Jurkat, Clone E6-1 (cell line): ENCODE measurements around the gene HTRA1.

Experiments
- DNase-seq: peaks from one replicate; pipeline ENCODE4 v3.0.0-alpha.2; 2011; ENCODE audit warnings: low read depth, low spot score
- H3K4me3 ChIP-seq: 2 replicates; pipeline ENCODE4 v1.5.1; 2011; ENCODE audit warnings: mild to moderate bottlenecking, low read length, control low read depth, moderate library complexity

The HTRA1 gene

DNA sequence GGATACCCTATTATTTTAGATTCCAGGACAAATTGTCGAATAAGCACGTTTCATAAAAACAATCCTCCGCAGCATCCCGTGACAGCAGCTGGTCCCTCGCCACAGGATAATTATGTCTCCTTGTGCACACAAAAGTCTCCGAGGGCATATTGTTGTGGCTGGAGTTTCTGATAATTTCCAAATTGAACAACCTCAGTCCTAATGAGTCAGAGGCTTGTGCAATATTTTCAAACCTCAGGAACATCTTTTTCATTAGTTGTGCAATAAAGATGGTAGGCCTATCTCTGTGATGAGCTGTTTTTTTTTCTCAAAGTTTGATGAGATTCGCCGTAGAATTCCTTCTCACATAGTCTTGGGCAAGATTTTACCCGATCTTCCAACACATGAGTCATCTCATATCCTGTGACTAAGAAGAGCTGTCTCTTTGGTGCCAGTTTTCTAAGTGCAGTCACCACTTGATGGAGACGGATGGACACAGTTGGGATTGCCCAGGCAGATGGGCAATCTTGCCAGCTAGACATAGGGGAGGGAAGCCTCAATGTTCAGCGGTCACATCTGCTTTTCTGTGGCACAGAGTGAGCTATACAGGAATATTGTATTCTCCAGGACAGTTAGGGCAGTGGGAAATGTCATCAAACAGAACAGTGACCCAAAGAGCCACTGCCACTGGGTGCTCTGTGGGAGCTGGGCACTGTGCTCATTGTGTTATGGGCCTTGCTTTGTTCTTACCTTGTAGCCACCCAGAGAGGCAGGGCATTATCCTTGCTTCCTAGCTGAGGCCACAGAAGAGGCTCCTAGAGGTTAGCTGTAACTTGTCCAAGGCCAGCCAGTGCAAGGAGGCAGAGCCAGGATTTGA, 7.8 kb downstream of the HTRA1 start:
- DNase-seq: no peak

DNA sequence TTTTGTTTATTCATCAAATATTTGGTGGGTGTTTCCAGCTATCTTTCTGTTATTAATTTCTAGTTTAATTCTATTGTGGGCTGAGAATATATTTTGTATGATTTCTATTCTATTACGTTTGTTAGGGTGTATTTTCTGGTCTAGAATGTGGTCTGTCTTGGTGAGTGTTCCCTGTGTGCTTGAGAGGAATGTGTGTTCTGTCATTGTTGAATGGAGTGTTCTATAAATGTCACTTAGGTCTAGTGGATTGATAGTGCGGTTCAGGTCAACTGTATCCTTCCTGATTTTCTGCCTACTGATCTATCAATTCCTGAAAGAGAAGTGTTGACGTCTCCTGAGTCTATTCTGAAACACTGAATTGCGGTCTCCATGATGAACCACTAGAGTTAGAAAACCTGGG, 8.5 kb downstream of the HTRA1 start:
- no peak for DNase-seq
- no peak overlapping the region for H3K4me3 ChIP-seq

More for the DNA sequence above, 7.8 kb downstream of the HTRA1 start:
- no peak overlapping the region for H3K4me3 ChIP-seq

DNA sequence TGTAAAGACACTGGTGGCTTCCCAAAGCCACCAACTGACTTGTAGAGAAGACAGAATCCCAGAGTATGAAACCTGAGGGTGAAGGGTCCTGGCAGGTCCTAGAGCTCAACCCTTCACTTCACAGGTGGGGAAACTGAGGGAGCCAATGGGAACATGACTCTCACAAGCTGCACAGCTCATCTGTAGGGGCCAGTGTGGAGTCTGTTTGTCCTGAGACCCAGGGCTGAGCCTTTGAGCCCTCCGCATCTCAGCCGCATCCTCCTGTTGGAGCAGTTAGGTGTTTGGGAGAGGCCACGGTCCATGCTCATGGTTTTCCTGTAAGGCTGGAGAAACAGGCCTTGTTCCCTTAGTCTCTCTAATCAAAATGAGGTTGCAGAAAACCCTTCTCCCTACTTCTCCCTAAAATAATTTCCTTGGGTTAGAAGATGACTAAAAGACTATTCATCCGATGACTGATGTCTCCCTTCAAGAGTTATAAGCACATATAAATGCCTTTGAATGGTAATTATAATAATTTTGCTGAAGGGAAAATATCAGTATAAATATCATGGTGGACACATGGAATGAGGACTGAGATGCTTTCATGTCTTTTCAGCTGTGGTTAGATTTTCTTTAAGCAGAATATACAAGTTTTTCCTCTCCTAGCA, 10.3 kb downstream of the HTRA1 start:
- no peak overlapping the region for H3K4me3 ChIP-seq
- DNase-seq: no peak

DNA sequence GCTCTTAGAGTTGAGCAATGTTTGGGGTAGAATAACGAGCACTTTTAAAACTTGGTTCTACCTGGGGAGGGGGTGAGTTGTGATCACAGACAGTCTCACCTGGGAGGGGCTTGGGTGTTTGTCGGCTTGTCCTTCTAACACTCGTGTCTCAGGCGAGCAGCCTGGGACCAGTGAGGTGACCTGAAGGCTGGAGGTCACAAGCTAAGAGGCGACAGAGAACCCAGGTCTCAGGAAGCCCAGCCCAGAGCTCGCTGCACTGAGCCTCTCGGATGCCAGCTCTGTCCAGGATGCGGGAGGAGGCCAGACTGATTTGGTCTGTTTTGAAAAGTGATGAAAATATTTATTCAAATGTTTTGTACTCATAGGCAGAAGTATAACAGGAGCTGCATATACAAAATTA, 11.8 kb downstream of the HTRA1 start:
- no peak for DNase-seq
- H3K4me3 ChIP-seq: no peak overlapping the region

DNA sequence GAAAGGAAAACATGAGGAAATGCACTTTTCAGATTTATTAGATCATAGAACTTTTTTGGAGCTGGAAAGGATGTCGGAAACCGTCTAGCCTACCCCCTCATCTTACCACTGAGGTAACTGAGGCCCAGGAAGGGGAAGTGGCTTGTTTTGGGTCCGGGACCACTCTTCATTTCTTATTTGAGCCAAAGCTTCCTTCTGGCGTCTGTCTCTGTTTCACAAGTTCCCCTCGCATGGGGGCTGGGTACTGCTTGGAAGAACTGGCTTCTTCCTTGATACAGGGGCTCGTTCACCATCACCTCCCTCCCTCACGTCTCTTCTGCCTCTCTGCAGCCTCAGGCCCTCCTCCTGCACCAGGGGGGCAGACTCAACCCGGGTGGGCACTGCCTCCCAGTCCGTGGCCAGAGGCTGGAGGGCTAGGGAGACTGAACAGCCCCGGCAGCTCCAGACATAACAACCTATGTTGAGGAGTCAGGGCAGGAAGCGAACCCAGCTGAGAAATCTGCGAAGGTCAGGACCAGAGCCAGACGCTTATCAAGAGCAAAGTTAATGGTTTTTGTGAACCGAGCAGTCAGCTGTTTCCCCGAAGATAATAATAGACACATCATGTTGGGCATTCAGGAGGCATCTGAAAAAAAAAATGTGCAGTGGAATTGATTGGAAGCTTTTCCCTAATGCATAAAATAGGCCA, 12.9 kb downstream of the HTRA1 start:
- no peak for DNase-seq

DNA sequence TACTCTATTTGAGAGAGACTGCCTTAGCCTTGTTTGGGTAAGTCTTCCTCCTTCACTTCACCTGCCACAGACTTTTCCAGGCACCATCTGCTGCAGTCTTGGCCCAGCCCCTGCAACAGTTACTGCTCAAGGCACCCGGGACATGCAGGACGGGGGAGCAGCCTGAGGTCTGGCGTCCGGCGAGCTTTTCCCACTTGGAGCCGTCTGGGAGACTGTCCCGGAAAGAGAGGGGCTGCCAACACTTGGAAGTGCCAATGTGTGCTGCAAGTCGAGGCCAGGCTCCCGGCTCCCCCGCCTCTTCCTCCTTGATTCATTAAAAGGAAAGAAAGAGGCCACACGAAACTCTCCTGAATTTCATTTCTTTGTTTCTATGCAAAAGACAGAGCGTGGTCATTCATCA, 13.7 kb downstream of the HTRA1 start:
- DNase-seq: no peak

More for the DNA sequence above, 12.9 kb downstream of the HTRA1 start:
- no peak overlapping the region for H3K4me3 ChIP-seq

DNA sequence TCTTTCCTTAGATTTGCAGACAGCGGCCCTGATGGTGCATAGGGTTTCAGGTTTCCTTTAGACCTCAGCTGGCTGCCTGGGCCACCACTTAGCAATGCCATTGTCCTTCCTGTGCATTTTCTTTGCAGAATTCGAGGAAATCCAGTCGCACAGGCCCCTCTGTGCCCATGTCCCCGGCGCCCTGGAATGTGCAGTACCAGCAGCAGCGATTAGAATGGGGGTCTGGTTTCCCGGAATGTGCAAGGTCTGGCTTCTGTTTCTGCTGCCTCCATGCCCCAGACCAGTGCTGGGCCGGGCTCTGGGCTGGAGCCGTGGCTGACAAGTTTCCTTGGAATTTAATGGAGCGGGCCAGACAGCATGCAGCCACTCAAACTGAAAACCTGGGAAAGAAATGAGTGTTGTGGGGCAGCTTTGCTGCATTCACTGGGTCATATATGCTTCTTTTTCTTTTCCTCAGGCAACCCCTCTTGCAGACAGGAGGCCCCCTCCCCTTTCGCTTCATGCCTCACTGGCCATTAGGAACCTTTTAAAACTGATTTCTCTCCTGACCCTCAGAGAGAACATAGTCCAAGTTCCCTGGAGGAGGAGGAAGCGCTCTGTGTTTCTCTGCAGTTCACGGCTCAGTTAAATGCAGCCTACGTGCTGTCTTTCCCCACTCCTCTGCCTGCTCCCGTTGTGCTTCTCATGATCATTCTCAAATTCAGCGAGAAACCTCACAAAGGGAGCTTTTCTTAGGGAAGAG, 14.4 kb downstream of the HTRA1 start:
- H3K4me3 ChIP-seq: no peak overlapping the region
- no peak for DNase-seq

More for the DNA sequence above, 13.7 kb downstream of the HTRA1 start:
- no peak overlapping the region for H3K4me3 ChIP-seq

DNA sequence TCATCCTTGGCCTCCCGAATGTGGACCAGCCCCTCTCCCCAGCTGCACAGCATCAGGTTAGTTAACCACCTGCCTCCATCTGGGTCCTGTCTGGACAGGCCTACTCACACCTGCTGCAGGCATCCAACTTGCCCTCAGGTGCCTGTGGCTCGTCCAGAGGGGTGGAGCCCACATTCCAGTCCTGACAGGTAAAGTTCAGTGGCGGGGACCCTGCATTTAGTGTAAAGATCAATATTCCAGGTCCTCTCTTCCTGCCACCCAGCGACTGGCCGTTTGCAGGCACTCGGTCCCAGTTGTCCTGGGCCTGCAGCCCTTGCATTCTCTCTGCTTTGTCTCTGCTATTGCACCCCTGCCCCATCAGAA, 15.0 kb downstream of the HTRA1 start:
- no peak for DNase-seq
- no peak overlapping the region for H3K4me3 ChIP-seq

DNA sequence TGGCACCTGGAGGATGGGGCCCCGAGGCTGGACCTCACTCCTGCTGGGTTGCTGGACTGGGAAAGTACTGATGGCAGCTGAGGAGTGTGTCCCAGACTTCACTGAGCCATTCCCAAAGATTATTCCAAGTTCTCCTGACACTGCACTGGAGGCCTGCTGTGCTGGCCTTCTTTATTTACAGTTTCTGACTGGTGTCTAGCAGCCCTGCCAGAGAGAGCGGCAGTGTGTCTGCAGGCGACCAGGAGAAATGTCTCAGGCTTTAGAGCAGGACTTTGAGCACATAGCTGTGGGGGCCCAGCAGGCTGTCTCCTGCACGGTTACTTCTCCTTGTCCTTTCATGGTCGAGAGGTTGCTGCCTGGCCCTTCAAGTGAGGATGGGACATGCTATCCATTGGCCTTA, 16.1 kb downstream of the HTRA1 start:
- DNase-seq: no peak
- no peak overlapping the region for H3K4me3 ChIP-seq

DNA sequence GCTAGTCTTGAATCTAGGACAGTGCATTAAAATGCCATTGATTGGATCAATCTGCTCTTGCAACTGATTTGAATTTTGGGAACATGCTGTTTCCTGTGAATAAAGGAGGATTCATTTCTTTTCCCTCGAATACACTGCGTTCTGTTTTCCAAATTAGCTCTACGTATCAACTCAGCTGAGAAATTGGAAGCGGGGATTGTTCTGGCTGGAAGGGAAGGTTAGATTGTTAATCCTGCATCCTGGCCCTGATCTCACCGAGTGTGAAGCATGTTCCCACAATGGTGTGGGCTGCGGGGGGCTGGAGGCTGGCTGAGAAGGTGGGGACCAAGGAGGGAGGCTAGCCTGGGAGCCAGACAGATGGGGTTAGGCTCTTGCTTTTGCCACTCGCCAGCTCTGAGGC, 17.6 kb downstream of the HTRA1 start:
- no peak for DNase-seq
- no peak overlapping the region for H3K4me3 ChIP-seq

DNA sequence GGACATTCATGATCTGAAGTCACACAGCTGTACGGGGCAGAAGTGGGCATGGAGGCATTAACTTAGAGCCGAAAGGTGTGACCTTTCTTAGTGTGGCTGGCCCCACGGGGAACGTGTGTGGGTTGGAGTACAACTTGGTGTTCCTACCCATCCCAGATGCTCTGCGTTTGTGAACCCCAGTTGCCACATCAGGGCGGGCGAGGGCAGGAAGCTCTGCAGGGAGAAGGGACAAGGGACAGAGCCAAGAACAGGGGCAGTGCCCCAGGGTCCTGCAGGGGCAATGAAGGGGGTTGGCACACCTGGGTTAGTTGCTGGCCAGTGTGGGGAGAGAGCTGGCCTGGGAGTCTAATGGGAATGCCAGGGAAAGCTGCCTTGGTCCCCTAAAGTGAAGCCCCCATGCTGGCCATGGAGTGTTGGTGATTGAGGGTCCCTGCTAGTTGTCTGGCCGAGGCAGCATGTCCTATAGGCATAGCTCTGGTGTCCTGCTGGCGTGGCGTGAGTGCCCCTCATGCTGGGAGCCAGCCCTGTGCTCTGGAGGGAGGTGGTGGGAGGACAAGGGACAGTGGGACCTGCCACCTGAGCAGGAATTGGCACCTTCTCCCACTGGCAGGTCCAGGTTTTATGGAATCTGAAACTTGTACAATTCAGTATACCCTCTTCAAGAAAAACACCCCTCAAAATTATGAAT, 18.9 kb downstream of the HTRA1 start:
- H3K4me3 ChIP-seq: no peak overlapping the region
- no peak for DNase-seq

DNA sequence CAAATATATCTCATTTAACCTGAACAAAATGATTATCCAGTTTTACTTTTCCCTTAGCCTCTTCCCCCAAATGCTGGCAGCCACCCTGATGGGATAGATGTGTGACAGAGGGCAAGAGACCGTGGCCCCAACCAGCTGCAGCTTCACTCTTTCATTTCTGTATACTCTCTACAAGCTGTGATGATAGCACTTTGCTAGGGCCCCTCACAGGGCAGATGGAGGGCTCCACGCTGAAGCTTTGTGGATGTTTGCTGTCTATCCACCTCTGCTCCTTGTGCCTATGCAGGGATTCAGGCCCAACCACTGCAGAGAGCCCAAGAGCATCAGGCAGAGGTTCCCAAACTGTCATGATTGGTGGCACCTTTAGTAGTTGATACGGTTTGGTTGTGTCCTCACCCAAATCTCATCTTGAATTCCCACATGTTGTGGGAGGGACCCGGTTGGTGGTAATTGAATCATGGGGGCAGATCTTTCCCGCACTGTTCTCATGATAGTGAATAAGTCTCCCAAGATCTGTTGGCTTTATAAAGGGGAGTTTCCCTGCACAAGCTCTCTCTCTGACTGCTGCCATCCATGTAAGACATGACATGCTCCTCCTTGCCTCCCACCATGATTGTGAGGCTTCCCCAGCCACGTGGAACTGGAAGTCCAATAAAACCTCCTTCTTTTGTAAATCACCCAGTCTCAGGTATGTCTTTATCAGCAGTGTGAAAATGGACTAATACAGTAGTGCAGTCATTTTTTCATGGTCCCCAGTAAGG, 20.1 kb downstream of the HTRA1 start:
- no peak for DNase-seq

DNA sequence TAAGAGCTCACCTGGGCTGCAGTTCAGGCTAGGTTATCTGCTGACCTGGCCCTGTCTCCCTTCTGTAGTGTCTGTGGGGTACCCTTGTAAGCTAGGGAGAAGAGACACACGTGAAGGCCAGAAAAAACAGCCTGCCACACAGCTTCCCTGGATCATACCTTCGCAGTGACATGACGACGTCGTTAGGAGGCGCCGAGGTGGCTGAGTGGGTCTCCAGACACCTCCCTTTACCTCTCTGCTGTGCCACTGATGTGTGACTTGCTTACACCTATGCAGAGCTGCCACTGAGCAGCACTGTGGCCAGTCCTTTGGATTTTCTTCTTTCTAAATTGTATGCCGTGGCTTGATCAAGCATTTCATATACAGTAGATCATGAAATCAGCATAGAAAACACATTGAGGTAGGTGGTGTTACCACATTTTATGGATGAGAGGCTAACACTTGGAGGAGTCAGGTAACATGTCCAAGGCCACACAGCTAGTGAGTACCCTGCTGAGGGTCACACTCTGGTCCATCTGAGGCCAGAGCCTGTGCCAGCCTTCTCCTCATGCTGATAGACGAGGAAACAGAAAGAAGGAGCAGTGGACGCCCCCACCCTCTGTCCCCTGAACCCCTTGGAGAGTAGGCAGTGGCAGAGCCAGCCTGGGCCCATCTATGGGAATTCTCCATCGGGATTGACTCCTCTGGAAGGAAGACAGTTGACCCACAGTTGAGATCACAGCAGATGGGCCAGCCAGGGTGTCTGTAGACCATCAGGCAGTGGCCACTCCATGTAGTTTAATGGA, 23.1 kb downstream of the HTRA1 start:
- no peak for DNase-seq
- no peak overlapping the region for H3K4me3 ChIP-seq

More for the DNA sequence above, 20.1 kb downstream of the HTRA1 start:
- no peak overlapping the region for H3K4me3 ChIP-seq

DNA sequence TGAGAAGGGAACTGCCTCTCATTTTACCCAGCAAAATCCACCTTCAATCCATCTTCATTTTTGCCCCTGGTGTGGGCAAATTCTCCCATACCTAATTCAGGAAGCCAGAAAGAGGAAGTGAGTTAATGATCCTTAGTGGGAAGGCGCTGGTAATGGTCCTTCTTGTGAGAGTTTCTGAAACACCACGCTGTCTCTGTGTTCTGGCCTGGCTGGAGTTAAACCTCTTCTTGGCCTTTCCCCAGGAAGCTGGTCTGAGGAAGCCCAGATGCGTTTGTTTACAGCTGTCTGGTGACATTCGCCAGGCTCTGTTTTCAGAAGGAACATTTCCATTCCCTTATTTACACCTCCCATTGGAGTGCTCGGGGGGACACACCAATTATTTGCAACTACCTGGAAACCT, 24.3 kb downstream of the HTRA1 start:
- no peak overlapping the region for H3K4me3 ChIP-seq
- no peak for DNase-seq

DNA sequence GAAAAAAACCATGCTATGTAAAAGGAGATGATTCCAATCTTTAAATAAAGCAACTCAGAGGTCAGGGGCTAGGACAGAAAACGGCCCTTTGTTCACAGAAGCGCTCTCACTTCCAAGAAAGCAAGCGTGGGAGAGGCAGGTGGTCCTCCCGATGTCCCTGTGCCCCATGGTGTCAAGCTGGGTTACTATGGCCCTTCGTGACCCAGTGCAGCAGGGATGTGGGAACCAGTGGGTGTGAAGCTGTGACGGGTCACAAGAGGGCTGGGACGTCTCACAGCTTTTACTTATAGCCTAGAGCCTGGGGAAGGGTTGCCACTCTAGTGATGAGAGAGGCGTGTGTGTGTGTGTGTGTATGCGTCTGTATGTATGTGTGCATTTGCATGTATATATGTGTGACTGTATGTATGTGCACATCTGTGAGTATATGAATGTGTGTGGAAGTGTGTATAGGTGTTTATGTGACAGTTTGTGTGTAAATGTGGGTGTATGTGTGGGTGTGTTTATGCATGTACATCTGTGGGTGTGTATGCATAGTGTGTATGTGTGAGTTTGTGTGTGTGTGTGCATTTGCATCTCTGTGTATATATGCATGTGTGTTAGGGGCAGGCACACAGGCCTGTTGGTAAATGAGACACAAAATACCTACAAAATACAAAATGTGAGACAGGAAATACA, 25.2 kb downstream of the HTRA1 start:
- DNase-seq: no peak
- H3K4me3 ChIP-seq: no peak overlapping the region

DNA sequence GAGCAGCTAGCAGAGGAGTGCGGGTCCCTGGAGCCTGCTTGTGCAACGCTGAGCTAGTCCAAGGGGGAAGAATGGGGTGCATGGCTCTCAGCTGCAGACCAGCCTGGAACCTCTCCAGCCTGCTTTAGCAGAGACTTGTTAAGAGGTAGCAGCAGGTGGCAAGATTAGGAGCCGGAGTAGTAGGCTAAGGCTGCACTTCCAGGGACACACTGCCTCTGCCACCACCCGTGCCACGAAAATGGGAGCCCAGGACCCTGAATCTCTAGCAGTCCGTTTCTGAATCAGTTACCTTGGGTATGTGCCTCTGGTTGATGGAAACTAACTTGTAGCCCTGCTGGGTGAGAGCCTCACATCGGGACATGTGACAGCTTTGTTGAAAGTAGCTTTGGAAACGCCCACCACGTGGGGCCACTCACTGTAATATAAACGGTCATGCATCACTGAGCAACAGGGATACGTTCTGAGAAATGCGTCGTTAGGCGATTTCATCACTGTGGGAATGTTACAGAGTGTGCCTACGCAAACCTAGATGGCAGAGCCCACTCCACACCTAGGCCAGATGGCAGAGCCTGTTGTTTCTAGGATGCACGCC, 25.9 kb downstream of the HTRA1 start:
- DNase-seq: no peak
- H3K4me3 ChIP-seq: no peak overlapping the region

DNA sequence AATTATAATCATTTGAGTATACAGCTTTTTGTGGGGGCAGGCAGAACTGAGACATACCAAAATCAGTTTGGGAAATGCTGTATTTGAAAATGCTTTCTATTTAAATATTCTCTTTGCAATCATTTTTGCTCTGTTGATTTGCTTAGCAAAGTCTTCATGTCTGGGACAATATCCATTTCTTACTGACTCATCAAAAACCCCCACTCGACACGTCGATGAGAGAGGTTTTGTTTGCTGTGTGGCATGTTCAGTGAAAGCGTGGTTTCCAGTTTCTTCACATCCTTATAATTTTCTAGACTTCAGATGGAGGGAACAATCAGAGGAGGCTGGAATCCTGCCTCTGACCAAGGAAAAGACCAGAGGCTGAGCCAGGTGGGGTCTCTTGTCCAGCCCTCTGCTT, 28.9 kb downstream of the HTRA1 start:
- no peak for DNase-seq
- no peak overlapping the region for H3K4me3 ChIP-seq
